WERI-Rb-1 (cell line): ENCODE measurements around the gene POU6F2.

ENCODE experiments used
- DNase-seq: peaks from one replicate; pipeline ENCODE4 v3.0.0-alpha.2; 2020
- H3K27ac ChIP-seq: fragments of 250-450 bp; sonication (Bioruptor Pico); 2 replicates; pipeline ENCODE4 v1.5.1; 2020; ENCODE audit warnings: mild to moderate bottlenecking, moderate library complexity
- H3K27me3 ChIP-seq: fragments of 250-450 bp; sonication (Bioruptor Pico); 2 replicates; pipeline ENCODE4 v1.5.1; 2021; ENCODE audit warnings: mild to moderate bottlenecking, low read depth, moderate library complexity; ENCODE audit not compliant: insufficient read depth, severe bottlenecking
- H3K36me3 ChIP-seq: fragments of 250-450 bp; sonication (Bioruptor Pico); 2 replicates; pipeline ENCODE4 v1.5.1; 2020; ENCODE audit warnings: mild to moderate bottlenecking, moderate library complexity
- H3K4me3 ChIP-seq: 2 replicates; pipeline ENCODE4 v1.5.1; 2011; ENCODE audit warnings: low read depth, mild to moderate bottlenecking, control low read depth, low read length
- H3K9me3 ChIP-seq: fragments of 250-450 bp; sonication (Bioruptor Pico); 2 replicates; pipeline ENCODE4 v1.5.1; 2021; ENCODE audit warnings: mild to moderate bottlenecking, moderate library complexity; ENCODE audit not compliant: severe bottlenecking
- TF ChIP-seq, protein P1 (sequence below): IDR thresholded peaks from 2 replicates; pipeline ENCODE4 v1.5.1; 2011; ENCODE audit warnings: low read depth, mild to moderate bottlenecking, control low read depth, inconsistent platforms, low read length

The POU6F2 gene

DNA sequence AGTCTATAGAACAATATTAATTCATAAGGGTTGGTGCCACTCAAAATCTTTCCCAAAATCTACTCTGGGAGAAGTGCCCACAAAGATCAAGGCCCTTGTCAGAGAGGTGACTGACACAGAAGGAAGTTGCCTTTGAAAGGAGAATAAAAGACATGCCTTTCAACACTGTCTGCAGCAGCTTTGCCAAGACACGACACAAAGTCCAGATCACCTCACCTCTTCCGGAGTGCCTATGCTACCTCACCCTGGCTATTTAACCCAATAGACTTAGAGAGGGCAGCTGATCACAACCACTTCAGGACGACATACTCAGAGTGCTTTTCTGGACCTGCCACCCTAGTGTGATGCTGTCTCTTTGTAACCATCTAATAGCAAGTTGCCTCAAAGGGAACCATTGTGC is 539.5 kb downstream of the POU6F2 start:
- TF ChIP-seq, protein P1, sequence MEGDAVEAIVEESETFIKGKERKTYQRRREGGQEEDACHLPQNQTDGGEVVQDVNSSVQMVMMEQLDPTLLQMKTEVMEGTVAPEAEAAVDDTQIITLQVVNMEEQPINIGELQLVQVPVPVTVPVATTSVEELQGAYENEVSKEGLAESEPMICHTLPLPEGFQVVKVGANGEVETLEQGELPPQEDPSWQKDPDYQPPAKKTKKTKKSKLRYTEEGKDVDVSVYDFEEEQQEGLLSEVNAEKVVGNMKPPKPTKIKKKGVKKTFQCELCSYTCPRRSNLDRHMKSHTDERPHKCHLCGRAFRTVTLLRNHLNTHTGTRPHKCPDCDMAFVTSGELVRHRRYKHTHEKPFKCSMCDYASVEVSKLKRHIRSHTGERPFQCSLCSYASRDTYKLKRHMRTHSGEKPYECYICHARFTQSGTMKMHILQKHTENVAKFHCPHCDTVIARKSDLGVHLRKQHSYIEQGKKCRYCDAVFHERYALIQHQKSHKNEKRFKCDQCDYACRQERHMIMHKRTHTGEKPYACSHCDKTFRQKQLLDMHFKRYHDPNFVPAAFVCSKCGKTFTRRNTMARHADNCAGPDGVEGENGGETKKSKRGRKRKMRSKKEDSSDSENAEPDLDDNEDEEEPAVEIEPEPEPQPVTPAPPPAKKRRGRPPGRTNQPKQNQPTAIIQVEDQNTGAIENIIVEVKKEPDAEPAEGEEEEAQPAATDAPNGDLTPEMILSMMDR = no peak
- H3K9me3 ChIP-seq = no peaks in the 10 kb centered on the region
- no peaks in the 10 kb centered on the region for H3K27me3 ChIP-seq
- no peak overlapping the region for H3K4me3 ChIP-seq
- no peak overlapping the region for H3K27ac ChIP-seq
- no peak for DNase-seq
- H3K36me3 ChIP-seq = no peaks in the 10 kb centered on the region
